ENCODE data around the gene SREK1. TPM values are rescaled to one million over a fixed set of nuclear protein-coding genes. Genes with fewer than 3 reads are reported as not detected.

Gene SREK1
- total RNA-seq, 1 experiment from 2014 or later = 59.6 TPM

- H2BK15ac ChIP-seq (ENCODE audit: low read depth, low read length) = no peak overlapping the region
- H4K91ac ChIP-seq (ENCODE audit: insufficient read length, low read depth, low read length) = no peak overlapping the region
These were observed 80.2 kb downstream of the SREK1 start for GRCh38 chr5:66224274-66224673.

More at GRCh38 chr5:66224274-66224673, 80.2 kb downstream of the SREK1 start:
- H2AFZ ChIP-seq (ENCODE audit: low read length) = no peak overlapping the region
- no peaks in the 10 kb centered on the region for H3K9me3 ChIP-seq (ENCODE audit: control insufficient read depth, low read depth, low read length)
- no peak overlapping the region for H3K18ac ChIP-seq (ENCODE audit: insufficient read length, low read depth, low read length)
- H3K79me2 ChIP-seq (ENCODE audit: insufficient read depth, low read length) = no peaks in the 10 kb centered on the region
- H3K79me1 ChIP-seq (ENCODE audit: insufficient read depth, low read depth, low read length, poor library complexity, severe bottlenecking) = no peaks in the 10 kb centered on the region
- WGBS (ENCODE audit: extremely low coverage, insufficient read length, low lambda C conversion rate) = no CpG with 5 or more reads among the region's 3 CpGs
- no peak for TF ChIP-seq CTCF (conservative IDR thresholded peaks at IDR 0.05)
- H3K27ac Mint-ChIP-seq = no peak overlapping the region
- H3K9ac ChIP-seq (ENCODE audit: extremely low read depth, insufficient read length, low read length) = no peak overlapping the region
- no peaks in the 10 kb centered on the region for H3K23me2 ChIP-seq (ENCODE audit: insufficient read length, low read depth, low read length, poor library complexity, severe bottlenecking)
- peaks cover 2 to 7% of the 10 kb centered on the region in 2 experiments; a peak in 3 of 4 replicates for H3K4me1 Mint-ChIP-seq
- H3K4me1 ChIP-seq (ENCODE audit: insufficient read depth, low read length) = no peaks in the 10 kb centered on the region
- H2BK120ac ChIP-seq (ENCODE audit: low read depth, low read length, poor library complexity, severe bottlenecking) = no peak overlapping the region
- H4K5ac ChIP-seq (ENCODE audit: insufficient read length, low read depth, low read length) = no peak overlapping the region
- H3K4ac ChIP-seq (ENCODE audit: low read depth, low read length) = no peak overlapping the region
- H3K27ac ChIP-seq (ENCODE audit: insufficient read length, low read depth, low read length) = no peak overlapping the region
- H3T11ph ChIP-seq (ENCODE audit: low read length) = no peak overlapping the region
- no peaks in the 10 kb centered on the region for H4K20me1 ChIP-seq (ENCODE audit: control insufficient read depth, insufficient read depth, insufficient read length)
- peaks cover 0 to 6% (median 0%) of the 10 kb centered on the region in 3 experiments; a peak in 3 of 7 replicates for H3K36me3 Mint-ChIP-seq (ENCODE audit: insufficient read depth in 1 of 3, low read depth in 3 of 3)
- H3K14ac ChIP-seq (ENCODE audit: insufficient read depth, low read length) = no peak overlapping the region
- no peak overlapping the region for H2BK5ac ChIP-seq (ENCODE audit: insufficient read length, low read length)
- peaks cover 3% of the 10 kb centered on the region; the same call in 1 of the 2 replicates for H3K27me3 Mint-ChIP-seq (ENCODE audit: low read depth)
- H3K23ac ChIP-seq (ENCODE audit: insufficient read length, low read depth, low read length) = no peak overlapping the region
- no peak overlapping the region for H3K4me2 ChIP-seq (ENCODE audit: insufficient read depth, insufficient read length, low read length)
- peaks cover 3 to 12% of the 10 kb centered on the region in 2 experiments for H3K9me3 Mint-ChIP-seq
- H3K4me3 Mint-ChIP-seq = no peak overlapping the region
- H2BK20ac ChIP-seq (ENCODE audit: low read depth, low read length, poor library complexity, severe bottlenecking) = no peak overlapping the region
- no peaks in the 10 kb centered on the region for H3K27me3 ChIP-seq (ENCODE audit: insufficient read depth, low read length)
- H2BK12ac ChIP-seq (ENCODE audit: insufficient read length, low read depth, low read length) = no peak overlapping the region
- H3K56ac ChIP-seq (ENCODE audit: insufficient read length, low read depth, low read length) = no peak overlapping the region
- DNase-seq = no peak
- no peak overlapping the region for H4K8ac ChIP-seq (replicated peaks; ENCODE audit: insufficient read length, low read depth, low read length)
- no peak overlapping the region for H2AK5ac ChIP-seq (ENCODE audit: insufficient read length, low read length)
